Omental fat pad (tissue), 4 donors: ENCODE data around the gene TCF4. TPM values are rescaled to one million over a fixed set of nuclear protein-coding genes. Genes with fewer than 3 reads are reported as not detected.

Experiments
- ATAC-seq: fragments of 150-250 bp; one replicate; pipeline ENCODE4 v1.9.1; 2016; ENCODE audit warnings: mild to moderate bottlenecking, moderate library complexity; ENCODE audit not compliant: low FRiP score
- DNase-seq: peaks from one replicate; pipeline ENCODE4 v3.0.0-alpha.2; 2019; ENCODE audit warnings: low spot score
- CTCF ChIP-seq, 3 donors: fragments of 450-650 bp; IDR thresholded peaks; one replicate each; pipeline ENCODE4 v1.5.1; 2016 to 2017; ENCODE audit warnings: antibody characterized with exemption in 3 of 3, mild to moderate bottlenecking in 3 of 3, moderate library complexity in 2 of 3
- total RNA-seq, 4 donors: library from RNA; depleted of rRNA; stranded (reverse); fragments of >200 nt; gene quantifications; one replicate each; pipeline ENCODE4 v1.1.0, GENCODE V29; 2016

The TCF4 gene
- total RNA-seq, 4 donors from 2014 or later = 113 to 381 (median 141) TPM

- DNase-seq (no peak), ATAC-seq (no peak)
- no peak for TF ChIP-seq CTCF (IDR thresholded peaks at IDR 0.05)
Measured at GRCh38 chr18:55346961-55347740, 240.8 kb downstream of the TCF4 start.

- no peak for TF ChIP-seq CTCF (IDR thresholded peaks at IDR 0.05)
- DNase-seq (no peak), ATAC-seq (no peak)
Measured at GRCh38 chr18:55346387-55346786, 241.6 kb downstream of the TCF4 start.

- no peak for TF ChIP-seq CTCF (IDR thresholded peaks at IDR 0.05)
- ATAC-seq = no peak
- DNase-seq = no peak
Measured at GRCh38 chr18:55345103-55345950, 242.7 kb downstream of the TCF4 start.

GRCh38 chr18:55343396-55344073 is 244.5 kb downstream of the TCF4 start:
- ATAC-seq (no peak), DNase-seq (no peak)

GRCh38 chr18:55340998-55341397 is 247.0 kb downstream of the TCF4 start:
- DNase-seq (no peak), ATAC-seq (no peak)
- no peak for TF ChIP-seq CTCF (IDR thresholded peaks at IDR 0.05)

More at GRCh38 chr18:55343396-55344073, 244.5 kb downstream of the TCF4 start:
- no peak for TF ChIP-seq CTCF (IDR thresholded peaks at IDR 0.05)

- DNase-seq = no peak
- no peak for ATAC-seq
- no peak for TF ChIP-seq CTCF (IDR thresholded peaks at IDR 0.05)
Measured at GRCh38 chr18:55339990-55340389, 248.0 kb downstream of the TCF4 start.
